Iris pigment epithelial cell (primary cell): Measurements from ENCODE around the gene STX19.
A peak's percentile ranks its signal among the peaks of the same experiment; 100 is the strongest.

Experiments
- DNase-seq: peaks from one replicate; pipeline ENCODE4 v3.0.0-alpha.2; 2011; ENCODE audit warnings: low read depth

The STX19 gene

DNA sequence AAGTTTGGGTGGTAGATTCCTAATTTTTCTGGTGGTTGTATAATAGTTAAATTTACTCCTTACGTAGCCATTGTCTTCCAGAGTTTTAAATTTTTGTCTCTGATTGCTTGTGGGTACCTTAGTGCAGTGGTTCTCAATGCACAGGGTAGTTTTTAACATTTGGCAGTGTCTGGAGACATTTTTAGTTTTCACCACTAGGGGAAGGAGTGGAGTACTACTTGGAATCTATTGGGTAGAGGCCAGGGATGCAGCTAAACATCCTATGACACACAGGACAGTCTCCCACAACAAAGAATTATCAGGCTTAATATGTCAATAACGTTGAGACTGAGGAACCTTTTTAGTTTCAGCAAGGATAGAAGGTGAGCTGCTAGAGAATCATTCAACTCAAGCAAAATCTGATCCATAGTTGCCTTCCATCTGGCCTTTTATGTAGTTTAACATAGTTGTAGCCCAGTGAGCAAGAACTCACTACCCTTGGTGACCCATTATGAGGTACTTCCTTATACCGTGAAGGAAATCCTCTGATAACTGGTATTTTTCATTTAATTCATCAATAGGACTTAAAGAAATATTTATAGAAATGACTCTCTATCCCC lies 8.6 kb upstream of the STX19 start:
- DNase-seq: peak; percentile 69

DNA sequence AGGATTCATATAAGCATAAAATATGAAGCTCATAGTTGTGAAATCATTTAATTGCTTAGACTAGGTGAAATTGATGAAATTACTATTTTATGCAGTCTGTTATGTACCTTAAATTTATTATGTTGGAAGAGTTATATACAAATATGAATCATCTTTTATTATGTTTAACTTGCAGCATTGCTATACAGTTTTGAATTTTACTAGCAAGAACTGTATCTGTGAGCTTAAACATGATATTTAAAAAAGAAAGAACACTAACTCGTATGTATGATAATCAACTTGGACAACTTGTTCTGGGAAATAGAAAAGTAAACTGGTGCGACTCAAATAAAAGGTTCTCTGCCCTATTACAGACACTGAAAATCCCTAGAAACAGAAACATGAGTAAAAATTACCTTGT lies 1.8 kb downstream of the STX19 start:
- DNase-seq: no peak

DNA sequence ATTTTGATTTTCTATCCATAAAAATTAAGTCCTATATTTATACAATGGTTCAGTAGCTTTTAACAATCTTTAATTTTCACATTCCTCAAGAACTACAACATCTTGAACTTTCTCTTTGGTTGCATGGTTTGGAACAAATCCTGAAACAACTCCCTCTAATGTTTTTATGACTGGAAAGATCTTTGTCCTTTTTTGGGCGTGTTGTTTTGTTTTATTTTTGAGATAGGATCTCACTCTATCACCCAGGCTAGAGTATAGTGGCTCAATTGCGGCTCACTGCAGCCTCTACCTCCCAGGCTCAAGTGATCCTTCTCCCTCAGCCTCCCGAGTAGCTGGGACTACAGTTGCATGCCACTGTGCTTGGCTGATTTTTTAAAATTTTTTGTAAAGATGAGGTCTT lies 4.0 kb downstream of the STX19 start:
- DNase-seq: peak; percentile 5

DNA sequence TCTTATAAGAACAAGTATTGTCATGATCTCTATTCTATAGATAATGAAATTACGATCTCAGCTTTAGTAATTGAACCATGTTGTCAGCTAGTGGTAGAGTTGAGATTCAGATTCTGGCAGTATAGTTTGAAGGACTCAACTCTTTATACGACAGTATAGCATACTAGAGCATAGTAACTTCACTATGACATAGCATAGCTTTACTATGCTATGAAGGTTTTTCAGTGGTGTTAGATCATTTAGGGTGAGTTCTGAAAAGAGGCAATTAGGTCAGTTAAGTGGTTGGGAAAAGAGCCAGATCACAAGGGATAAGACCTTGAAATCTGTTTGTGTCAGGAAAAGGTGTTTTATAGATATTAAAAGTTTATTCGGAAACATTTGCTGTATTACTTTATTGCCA lies 8.1 kb downstream of the STX19 start:
- no peak for DNase-seq

DNA sequence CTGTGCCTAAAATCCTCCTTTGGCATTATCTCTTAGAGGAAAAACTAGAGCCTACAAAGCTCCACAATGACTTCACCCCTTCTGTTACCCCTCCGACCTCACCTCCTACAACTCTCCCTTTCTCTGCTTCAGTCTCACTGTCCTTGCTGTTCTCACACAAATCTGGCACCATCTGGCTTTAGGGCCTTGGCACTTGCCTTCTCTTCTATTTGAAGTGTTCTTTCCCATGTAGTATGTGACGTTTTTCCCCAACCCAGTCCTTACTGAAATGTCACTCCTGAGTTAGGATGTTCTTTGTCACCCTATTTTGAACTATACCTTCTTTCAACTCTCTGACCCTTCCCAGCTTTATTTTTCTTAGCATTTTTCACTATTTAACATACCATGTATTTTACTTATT lies 8.7 kb downstream of the STX19 start:
- no peak for DNase-seq

DNA sequence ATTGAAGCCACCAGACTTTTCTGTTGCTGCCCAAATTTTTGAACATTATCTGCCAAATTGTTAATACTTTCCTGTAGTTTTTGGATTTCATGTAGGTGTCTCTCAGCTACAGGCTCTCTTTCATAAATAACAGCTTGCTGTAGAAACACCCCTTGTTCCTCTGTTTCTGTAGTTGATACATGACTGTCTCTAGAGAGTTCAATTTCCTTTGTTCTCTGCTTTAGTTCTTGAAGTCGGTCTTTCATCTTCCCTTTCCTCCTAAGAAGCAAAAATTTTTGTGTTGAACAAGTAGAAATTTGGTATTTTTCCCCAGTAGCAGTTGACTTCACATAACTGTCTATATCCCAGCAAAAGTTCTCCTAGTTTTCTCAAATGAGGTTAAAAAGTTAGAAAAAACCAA lies 13.4 kb downstream of the STX19 start:
- DNase-seq: no peak

DNA sequence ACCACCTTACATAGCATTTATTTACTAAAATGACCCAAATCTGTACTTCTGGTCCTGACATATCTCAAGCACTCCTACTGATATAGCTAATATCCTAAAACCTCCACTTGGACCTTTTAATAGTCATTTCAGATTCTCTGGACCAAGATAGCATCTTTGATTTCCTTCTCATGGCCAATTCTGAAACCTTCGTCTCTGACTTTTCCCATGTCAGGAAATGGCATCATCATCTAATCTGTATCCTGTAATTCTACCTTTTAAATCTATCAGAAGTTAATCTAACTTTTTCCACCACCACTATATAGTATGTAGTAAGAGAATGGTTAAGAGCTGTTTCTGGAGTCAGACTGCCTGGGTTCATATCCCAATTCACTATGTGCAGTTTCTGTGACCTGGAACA lies 16.2 kb downstream of the STX19 start:
- DNase-seq: no peak

DNA sequence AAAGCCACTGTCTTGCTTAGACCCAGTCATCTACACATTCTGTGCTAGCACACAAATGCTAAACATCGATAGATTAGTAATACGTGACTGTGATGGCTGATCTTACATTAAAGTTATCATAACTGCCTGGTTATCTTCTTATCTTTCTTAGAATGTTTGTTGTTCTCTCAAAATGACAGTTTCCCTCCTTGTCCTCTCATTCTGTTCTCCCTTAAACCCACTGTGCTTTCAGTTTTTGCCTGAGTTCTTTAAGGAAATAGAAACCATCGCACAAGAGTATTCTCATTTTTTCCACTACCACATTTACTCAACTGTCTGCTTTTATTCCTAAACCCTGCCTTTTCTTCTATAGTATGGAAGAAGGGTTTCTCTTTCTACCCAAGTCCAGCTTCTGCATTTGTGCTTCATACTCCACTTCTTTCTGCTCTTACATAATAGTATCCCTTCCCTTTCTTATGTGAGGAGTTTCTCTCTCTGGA lies 17.1 kb downstream of the STX19 start:
- DNase-seq: no peak

DNA sequence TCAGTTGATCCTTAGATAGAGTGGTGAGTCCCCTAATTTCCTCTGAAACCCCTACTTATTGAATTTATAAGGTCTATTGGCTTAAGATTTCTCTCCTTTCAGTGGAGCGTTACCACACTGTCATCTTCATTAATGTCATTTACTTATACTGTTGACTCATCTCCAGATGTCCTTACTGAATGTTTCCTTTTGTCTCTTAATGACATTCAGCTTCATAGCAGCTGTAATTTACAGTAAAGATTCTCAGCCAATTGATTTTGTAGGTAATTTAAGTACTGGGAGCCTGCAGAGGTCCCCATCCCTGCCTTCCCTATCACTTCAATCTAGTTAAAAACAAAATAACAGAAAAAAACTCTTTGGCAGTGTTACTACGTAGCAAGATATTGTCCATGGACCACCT lies 18.8 kb downstream of the STX19 start:
- no peak for DNase-seq

DNA sequence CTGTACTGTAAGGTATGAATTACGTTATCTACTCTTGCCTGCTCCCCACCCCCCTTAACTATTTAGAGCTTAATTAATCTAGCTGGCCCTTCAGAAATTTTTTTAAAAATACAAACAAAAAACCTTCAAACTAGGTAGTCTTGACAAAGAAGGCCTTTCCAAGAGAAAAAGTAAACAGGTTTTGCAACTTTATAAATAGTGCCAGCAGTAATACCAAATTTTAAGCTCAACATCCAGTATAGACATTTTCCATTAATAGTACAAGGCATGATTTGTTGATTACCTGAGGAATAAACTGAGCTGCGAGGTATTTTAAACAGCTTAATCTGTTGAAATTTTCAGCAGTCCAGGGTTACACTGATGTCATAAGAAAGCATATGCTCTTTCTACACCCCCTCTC lies 20.1 kb downstream of the STX19 start:
- no peak for DNase-seq

DNA sequence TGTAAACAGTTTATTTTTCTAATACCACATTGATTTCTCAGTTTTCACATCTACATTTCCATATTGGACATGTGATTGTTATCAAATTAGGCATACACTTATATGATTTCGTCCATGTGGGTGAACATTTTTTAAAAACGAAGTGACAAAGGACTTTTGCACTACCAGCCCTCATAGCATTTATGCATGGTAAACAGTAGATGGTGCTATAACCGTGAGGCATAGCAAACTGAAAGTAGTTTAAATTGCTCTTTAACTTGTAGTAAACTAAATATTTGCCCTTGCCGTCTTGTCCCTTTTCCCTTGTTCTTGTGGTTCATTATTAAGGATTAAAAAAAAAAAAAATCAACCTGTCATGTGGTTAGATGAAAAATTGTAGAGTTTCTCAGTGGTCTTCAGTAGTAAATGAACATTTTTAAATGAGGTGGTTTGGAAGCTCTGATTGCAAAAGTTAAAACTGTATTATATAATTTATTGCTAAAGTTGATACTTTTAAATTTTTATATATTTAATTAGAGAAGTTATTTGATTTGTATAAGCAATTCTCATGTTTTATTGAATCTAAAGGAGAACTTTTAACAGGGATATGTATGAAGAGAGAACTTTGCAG lies 24.0 kb downstream of the STX19 start:
- DNase-seq: peak; percentile 76

DNA sequence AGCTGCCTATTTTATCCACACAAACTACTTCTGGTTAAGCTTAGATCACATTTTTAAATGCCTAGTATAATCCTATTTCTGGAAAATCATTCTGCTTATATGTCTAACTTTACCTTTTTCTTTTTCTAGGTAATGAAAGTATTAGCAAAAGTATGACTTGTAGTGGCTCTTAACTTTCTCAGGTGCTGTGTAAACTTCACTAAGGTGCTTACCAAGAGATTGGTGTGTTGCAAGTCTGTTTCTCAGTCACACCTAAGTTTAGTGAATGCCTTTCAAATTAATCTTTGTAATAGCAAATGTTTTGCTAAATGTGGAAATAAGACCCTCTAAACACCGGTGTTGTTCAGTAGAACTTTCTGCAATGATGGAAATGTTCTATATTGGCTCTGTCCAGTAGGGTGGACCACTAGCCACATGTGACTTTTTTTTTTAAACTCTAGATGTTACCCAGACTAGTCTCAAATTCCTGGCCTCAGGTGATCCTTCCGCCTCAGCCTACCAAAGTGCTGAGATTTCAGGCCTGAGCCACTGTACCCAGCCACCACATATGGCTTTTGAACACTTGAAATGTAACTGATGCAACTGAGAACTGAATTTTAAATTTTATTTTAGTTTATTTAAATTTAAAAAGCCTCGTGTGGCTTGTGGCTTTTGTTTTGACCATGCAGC lies 26.4 kb downstream of the STX19 start:
- no peak for DNase-seq

DNA sequence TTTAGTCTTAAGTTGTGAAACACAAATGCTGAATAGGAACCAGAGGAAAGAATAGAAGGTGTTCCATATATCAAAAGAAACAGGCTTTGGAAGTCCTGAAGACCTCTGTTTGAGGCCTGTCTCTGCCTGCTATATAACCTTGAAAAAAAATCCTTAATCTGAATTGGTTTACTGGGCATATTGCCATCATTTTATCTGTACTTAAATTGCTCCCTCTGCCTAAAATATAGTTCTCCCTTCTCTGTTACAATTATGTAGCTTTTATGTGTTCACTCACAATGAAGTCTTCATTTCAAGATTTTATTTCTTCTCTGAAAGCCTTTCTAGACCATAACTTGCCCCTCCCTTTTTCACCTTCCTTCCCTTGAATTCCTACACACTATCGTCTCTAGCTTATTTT lies 27.2 kb downstream of the STX19 start:
- no peak for DNase-seq

DNA sequence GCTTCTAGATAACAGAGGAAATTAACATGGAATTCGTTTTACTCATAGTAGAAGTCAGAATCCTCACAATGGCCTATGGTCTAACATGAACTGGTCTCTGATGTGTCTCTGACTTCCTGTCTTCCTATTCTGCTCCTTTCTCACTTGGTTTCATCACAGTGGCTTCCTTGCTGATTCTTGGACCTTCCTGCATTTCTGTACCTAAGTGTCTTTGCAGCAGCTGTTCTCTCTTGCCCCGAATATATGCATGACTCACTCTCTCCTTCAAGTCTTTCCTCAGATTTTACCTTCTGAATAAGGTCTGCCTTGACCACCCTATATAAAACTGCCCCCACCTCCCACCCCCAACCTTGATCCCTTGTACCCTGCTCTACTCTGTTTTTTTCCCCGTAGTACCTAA lies 34.3 kb downstream of the STX19 start:
- DNase-seq: peak; percentile 55

DNA sequence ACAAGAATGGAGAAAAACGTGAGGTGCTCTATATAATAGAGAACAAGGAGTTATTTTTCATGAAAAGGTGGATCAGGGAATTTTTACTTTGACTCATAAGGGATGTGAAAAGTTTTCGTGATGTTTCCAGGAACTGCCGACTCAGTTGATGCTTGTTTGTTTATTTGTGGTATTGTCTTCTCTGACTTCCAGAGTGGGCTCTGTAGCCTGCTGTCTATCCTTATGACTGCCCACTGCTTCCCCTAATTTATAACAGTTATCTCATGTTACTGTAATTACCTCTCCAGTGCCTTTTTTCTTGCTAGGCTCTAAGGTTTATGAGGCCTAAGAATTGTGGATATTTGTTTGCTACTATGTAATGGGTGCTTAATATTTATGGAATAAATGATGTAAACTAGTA lies 36.2 kb downstream of the STX19 start:
- DNase-seq: no peak

DNA sequence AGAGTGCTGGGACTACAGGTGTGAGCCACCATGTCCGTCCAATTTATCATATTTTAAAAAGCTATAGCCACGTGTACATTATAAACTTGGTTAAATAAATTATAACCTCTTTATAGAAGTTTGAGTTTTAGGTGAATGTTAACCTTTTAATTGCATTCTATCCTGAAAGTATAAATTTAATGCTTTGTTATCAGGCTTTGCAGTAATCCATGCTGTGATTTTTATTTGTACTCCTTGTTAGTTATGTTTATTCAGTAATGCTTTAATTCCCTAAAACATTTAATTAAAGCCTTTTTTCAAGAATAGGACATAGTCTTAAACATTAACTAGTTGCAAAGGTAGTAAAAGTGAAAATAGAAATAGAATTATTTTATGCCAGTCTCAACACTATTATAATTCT lies 36.8 kb downstream of the STX19 start:
- no peak for DNase-seq

DNA sequence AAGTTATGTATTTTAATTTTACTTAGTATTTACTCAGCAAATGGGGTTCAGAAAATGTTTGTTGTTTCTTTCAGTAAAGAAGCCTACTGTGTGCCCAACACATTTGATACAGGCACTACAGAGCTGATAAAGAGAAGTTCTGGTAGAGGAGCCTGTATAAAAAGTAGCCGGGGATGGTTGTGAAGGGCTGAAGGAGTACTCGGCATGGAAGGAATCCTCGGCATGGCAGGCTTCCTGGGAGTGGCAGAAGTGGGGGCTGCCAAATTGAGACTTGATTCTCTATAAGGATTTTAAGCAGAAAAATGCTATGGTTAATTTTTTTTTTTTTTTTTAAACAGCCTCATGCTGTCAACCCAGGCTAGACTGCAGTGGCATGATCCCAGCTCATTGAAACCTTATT lies 39.2 kb downstream of the STX19 start:
- DNase-seq: no peak

DNA sequence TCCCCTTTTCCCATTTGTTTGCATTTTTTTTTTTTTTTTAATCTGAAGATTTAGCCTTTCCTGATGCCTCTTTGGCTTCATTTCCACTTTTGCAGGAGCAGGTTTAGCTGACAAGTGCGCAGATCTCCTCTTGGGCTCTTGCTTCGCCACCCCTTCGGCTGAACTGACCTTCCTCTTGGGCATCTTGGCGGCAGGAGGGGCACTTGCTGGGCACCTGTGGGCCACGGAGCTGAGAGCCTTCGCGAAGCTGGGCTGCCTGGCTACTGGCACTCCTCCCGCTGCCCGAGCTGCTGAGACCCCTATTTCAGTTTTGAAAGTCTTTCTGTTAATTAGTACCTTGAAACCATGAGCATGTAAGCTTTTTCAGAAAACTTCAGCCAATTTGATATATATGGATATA lies 39.6 kb downstream of the STX19 start:
- DNase-seq: no peak

DNA sequence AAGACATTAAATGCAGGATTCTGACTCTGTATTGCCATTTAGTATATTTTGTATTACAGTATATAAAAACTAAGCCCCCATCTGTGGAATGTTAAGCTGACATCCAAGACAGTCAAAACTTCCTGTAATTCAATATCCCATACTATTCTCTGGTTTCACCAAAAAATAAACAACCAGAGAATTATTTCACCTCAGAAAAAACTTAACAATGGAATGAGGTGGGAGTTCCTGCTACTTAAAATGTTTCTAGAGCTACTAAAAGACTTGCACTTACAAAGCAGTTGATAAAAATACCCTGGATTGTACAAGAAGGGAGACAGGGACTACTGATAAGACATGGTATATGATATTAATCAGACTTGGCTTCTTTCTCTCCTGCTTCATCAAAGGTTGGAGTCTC lies 40.1 kb downstream of the STX19 start:
- peak; percentile 48 for DNase-seq

DNA sequence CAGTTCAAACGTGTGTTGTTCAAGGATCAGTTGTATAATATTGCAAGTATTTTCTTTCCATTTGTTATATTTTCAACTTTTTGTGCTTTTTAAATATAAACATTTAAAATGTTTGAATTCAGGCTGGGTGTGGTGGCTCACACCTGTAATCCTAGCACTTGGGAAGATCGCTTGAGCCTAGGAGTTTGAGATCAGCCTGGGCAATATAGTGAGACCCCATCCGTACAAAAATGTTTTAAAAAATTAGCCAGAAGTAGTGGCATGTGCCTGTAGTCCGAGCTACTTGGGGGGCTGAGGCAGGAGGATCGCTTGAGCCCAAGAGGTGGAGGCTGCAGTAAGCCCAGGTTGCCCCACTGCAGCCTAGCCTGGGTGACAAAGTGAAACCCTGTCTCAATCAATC lies 43.8 kb downstream of the STX19 start:
- no peak for DNase-seq

DNA sequence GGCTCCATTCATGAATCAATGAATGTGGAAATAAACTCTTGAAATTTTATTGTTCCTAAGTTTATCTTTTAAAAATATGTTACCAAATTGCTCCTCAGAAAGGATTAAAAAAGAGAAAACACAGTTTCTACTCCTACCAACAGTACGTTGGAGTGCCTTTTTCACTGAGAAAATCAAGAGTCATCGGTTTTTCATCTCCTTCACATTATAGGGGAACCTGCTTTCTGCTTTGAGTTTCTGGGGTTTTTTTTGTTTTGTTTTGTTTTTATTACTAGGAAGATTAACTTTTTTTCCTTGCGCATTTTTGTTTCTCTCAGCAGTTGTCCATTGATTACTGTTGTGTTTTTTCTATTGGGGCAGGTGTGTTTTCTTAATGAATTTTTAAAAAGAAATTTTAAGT lies 45.0 kb downstream of the STX19 start:
- no peak for DNase-seq

DNA sequence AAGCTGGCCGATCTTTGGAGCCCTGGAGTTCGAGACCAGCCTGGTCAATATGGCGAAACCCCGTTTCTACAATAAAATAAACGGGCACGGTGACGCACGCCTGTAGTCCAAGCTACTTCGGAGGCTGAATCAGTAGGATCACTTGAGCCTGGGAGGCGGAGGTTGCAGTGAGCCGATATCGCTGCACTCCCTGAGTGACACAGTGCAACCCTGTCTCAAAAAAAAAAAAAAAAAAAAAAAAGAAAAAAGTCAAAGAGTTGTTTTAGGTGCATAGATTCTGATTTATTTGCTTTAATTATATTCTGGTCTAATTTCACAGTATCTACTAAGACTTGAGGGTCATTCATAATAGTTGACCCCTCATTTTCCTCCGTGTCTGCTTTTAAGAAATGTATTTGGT lies 46.7 kb downstream of the STX19 start:
- no peak for DNase-seq

DNA sequence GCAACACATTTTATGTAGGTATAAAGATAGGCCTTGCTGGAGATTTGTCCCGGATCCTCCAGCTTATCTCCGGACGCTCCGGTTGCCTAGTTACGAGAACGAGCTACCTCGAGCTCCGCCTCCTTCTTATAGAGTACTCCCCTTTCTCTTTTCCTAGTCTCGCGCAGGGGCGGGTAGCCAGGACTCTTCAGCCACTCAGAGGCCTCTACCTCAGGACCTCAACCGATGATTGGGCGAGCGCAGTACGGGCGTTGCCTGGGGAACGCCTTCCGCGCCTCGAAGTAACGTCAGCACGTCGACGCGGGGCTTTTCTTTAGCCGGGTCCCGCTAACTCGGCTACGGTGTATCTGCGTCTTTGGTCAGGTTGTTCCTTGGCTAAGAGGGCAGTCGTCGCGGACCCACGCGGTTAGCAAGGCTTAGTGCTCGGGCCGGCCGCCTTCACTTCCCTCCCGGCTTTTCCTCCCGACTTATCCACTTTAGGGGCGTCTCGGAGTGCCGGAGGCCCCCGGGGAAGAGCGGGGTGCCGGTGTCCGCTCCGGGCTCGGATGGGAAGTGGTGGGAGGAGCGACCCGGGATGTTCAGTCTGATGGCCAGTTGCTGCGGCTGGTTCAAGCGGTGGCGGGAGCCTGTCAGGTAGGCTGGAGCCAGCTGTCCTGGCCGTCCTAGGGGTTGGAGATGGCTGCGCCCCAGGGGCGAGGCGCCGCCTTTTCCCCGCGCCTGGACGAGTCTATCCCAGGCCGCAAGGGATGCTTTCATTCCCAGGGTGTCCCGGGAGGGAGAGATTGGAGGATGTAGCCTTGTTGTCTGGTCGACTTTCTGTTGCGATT lies 48.3 kb downstream of the STX19 start, which contains the start of gene ARL13B:
TSS of gene ARL13B (plus strand) at position 306 of the 827 bp plus-strand sequence. CDS start at position 575, 269 bp downstream.
- peak; percentile 99 for DNase-seq
